ENCODE data around the gene UBR3.

UBR3 gene

GRCh38 chr2:169961911-169962310 lies 134.7 kb downstream of the UBR3 start:
- no peak for DNase-seq

- DNase-seq = no peak
Measured at GRCh38 chr2:169963786-169964185, 136.5 kb downstream of the UBR3 start.

- no peak for DNase-seq
Measured at GRCh38 chr2:169964740-169965139, 137.5 kb downstream of the UBR3 start.

- DNase-seq = no peak
Measured at GRCh38 chr2:169965495-169965894, 138.2 kb downstream of the UBR3 start.

- DNase-seq = no peak
Measured at GRCh38 chr2:169966454-169966853, 139.2 kb downstream of the UBR3 start.

GRCh38 chr2:169968743-169969142 lies 141.5 kb downstream of the UBR3 start:
- no peak for DNase-seq

- no peak for DNase-seq
Measured at GRCh38 chr2:169975221-169975620, 148.0 kb downstream of the UBR3 start.

- no peak for DNase-seq
Measured at GRCh38 chr2:169976335-169976851, 149.1 kb downstream of the UBR3 start.

GRCh38 chr2:169977530-169977929 lies 150.3 kb downstream of the UBR3 start:
- DNase-seq = no peak

- no peak for DNase-seq
Measured at GRCh38 chr2:169978402-169979017, 151.3 kb downstream of the UBR3 start.

GRCh38 chr2:169979025-169979424 lies 151.8 kb downstream of the UBR3 start:
- DNase-seq = no peak

- DNase-seq = no peak
Measured at GRCh38 chr2:169980001-169980400, 152.7 kb downstream of the UBR3 start.

GRCh38 chr2:169980643-169981042 lies 153.4 kb downstream of the UBR3 start:
- DNase-seq = no peak

GRCh38 chr2:169982929-169983328 lies 155.7 kb downstream of the UBR3 start:
- no peak for DNase-seq

- DNase-seq = no peak
Measured at GRCh38 chr2:169983506-169983905, 156.3 kb downstream of the UBR3 start.

- no peak for DNase-seq
Measured at GRCh38 chr2:169984145-169984544, 156.9 kb downstream of the UBR3 start.

GRCh38 chr2:169994752-169995151 lies 167.5 kb downstream of the UBR3 start:
- no peak for DNase-seq

GRCh38 chr2:169997140-169997887 lies 170.1 kb downstream of the UBR3 start:
- no peak for DNase-seq

- DNase-seq = no peak
Measured at GRCh38 chr2:169999054-169999453, 171.8 kb downstream of the UBR3 start.

GRCh38 chr2:170002096-170002495 lies 174.8 kb downstream of the UBR3 start:
- no peak for DNase-seq

GRCh38 chr2:170005702-170006101 lies 178.4 kb downstream of the UBR3 start:
- no peak for DNase-seq

GRCh38 chr2:170006587-170007325 lies 179.5 kb downstream of the UBR3 start:
- no peak for DNase-seq

GRCh38 chr2:170009209-170009608 lies 182.0 kb downstream of the UBR3 start:
- DNase-seq = no peak

GRCh38 chr2:170012773-170013172 lies 185.5 kb downstream of the UBR3 start:
- no peak for DNase-seq

Data from CD4-positive, alpha-beta T cell treated with Interleukin-4 for 4 hours (primary cell).